BJ (cell line): Measurements from ENCODE around the gene RMI2. TPM values are rescaled to one million over a fixed set of nuclear protein-coding genes. Genes with fewer than 3 reads are reported as not detected.

Source experiments
- CTCF ChIA-PET: fragments of 350-600 bp; formaldehyde crosslinking; extraction: SDS; loops from one replicate; lab custom pipeline; 2021; ENCODE audit warnings: antibody characterized with exemption, inconsistent platforms; lab: Yijun Ruan, JAX
- POLR2A ChIA-PET: fragments of 300-600 bp; sonication (Branson Sonifier 250); formaldehyde crosslinking; extraction: SDS; loops from one replicate; lab custom pipeline; 2021; ENCODE audit warnings: antibody characterized with exemption; lab: Charles Lee
- DNase-seq: peaks from one replicate; pipeline ENCODE4 v3.0.0-alpha.2; 2011; ENCODE audit warnings: low read depth
- H3K27me3 ChIP-seq: 2 replicates; pipeline ENCODE4 v1.6.0; 2011; ENCODE audit warnings: low read length; ENCODE audit not compliant: control insufficient read depth, insufficient read depth
- H3K36me3 ChIP-seq: 2 replicates; pipeline ENCODE4 v1.5.1; 2011; ENCODE audit warnings: low read length; ENCODE audit not compliant: control insufficient read depth, insufficient read depth
- H3K4me3 ChIP-seq: 2 replicates; pipeline ENCODE4 v1.5.1; 2011; ENCODE audit warnings: low read depth, mild to moderate bottlenecking, control low read depth, low read length
- CTCF ChIP-seq: IDR thresholded peaks from 2 replicates; pipeline ENCODE4 v1.5.1; 2011; ENCODE audit warnings: low read depth, mild to moderate bottlenecking, control low read depth, inconsistent platforms, low read length, moderate library complexity; ENCODE audit not compliant: insufficient read depth
- polyA plus RNA-seq: library from polyadenylated mRNA; depleted of rRNA; stranded (reverse); fragments of >200 nt; gene quantifications from 2 replicates; pipeline ENCODE4 v1.2.3, GENCODE V29; 2011

RMI2 gene
- polyA plus RNA-seq, 1 experiment = 1.7 TPM

GRCh38 chr16:11354733-11355574 is 9.7 kb downstream of the RMI2 start:
- POLR2A ChIA-PET = no interaction called here
- CTCF ChIA-PET = interaction anchor here (0.7 to 10.3 kb wide), 3 partner anchors 71 to 391 kb away, joined by 3 to 112 read pairs (median 46); partner anchors contain the start of gene SOCS1
- no peaks in the 10 kb centered on the region for H3K27me3 ChIP-seq
- DNase-seq = no peak
- H3K4me3 ChIP-seq = no peak overlapping the region
- no peaks in the 10 kb centered on the region for H3K36me3 ChIP-seq
- no peak for TF ChIP-seq CTCF

GRCh38 chr16:11355862-11356261 is 10.6 kb downstream of the RMI2 start:
- no peak for DNase-seq
- no peak overlapping the region for H3K4me3 ChIP-seq
- ChIA-PET CTCF (interaction anchor here (0.7 to 10.3 kb wide), 9 partner anchors 17 to 402 kb away, joined by 3 to 112 read pairs (median 4); partner anchors contain the start of gene SOCS1), POLR2A (no interaction called here)
- no peak for TF ChIP-seq CTCF
- no peaks in the 10 kb centered on the region for H3K36me3 ChIP-seq
- no peaks in the 10 kb centered on the region for H3K27me3 ChIP-seq

- Histone ChIP-seq H3K36me3 (no peaks in the 10 kb centered on the region), H3K27me3 (no peaks in the 10 kb centered on the region), H3K4me3 (no peak overlapping the region)
- TF ChIP-seq CTCF = peak; percentile 76
- ChIA-PET POLR2A (interaction anchor here (0.7 kb wide), 1 partner anchor 101 kb away, joined by 3 read pairs; the partner anchor contains the start of gene SOCS1), CTCF (interaction anchor here (0.5 to 10.3 kb wide), 18 partner anchors 10 to 526 kb away, joined by 3 to 112 read pairs (median 4); partner anchors contain the start of gene SOCS1)
- no peak for DNase-seq
Observed at GRCh38 chr16:11356573-11357331, 11.5 kb downstream of the RMI2 start.

GRCh38 chr16:11358531-11358930 is 13.3 kb downstream of the RMI2 start:
- H3K4me3 ChIP-seq = no peak overlapping the region
- H3K36me3 ChIP-seq = no peaks in the 10 kb centered on the region
- no peaks in the 10 kb centered on the region for H3K27me3 ChIP-seq
- TF ChIP-seq CTCF = no peak
- POLR2A ChIA-PET = no interaction called here
- CTCF ChIA-PET = interaction anchor here (1.3 to 10.3 kb wide), 7 partner anchors 10 to 399 kb away, joined by 3 to 112 read pairs (median 5); partner anchors contain the start of gene SOCS1
- no peak for DNase-seq

- ChIA-PET POLR2A (no interaction called here), CTCF (interaction anchor here (0.6 to 10.3 kb wide), 7 partner anchors 28 to 547 kb away, joined by 3 to 112 read pairs (median 4); partner anchors contain the start of gene SOCS1)
- Histone ChIP-seq H3K36me3 (no peaks in the 10 kb centered on the region), H3K27me3 (no peaks in the 10 kb centered on the region), H3K4me3 (no peak overlapping the region)
- TF ChIP-seq CTCF = no peak
- DNase-seq = peak; percentile 83
Observed at GRCh38 chr16:11359370-11359769, 14.1 kb downstream of the RMI2 start.
